ENCODE data around the gene CNOT2.

DNA sequence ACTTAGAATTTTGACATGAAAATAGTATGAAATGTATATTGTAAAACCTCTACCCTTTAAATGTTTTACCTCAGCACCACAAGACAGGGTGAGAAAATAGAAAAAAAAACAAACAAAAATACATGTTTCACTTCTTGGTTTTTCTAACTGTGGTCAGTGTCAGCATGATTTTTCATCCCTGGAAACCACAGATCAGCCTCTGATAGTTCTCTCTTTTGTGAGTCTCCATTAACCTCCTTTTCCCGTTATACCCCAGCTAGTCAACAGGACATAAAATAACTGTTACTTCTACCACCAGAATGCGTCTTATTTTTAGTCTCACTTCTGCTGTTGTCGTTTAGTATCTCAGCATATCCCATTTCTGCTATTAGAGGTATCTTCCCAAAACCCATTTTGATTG, 74.5 kb downstream of the CNOT2 start:
- TF ChIP-seq POLR2A (IDR thresholded peaks at IDR 0.05) = no peak
- TF ChIP-seq, protein P1, sequence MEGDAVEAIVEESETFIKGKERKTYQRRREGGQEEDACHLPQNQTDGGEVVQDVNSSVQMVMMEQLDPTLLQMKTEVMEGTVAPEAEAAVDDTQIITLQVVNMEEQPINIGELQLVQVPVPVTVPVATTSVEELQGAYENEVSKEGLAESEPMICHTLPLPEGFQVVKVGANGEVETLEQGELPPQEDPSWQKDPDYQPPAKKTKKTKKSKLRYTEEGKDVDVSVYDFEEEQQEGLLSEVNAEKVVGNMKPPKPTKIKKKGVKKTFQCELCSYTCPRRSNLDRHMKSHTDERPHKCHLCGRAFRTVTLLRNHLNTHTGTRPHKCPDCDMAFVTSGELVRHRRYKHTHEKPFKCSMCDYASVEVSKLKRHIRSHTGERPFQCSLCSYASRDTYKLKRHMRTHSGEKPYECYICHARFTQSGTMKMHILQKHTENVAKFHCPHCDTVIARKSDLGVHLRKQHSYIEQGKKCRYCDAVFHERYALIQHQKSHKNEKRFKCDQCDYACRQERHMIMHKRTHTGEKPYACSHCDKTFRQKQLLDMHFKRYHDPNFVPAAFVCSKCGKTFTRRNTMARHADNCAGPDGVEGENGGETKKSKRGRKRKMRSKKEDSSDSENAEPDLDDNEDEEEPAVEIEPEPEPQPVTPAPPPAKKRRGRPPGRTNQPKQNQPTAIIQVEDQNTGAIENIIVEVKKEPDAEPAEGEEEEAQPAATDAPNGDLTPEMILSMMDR (IDR thresholded peaks at IDR 0.05) = no peak

All from heart left ventricle (tissue), 13 donors.